Stimulated activated CD4-positive, alpha-beta T cell treated with anti-CD3 and anti-CD28 coated beads, Interleukin-4, amount 100 ng/mL, for 4 hours (primary cell): ENCODE results near the gene EHBP1L1.
"Not testable (repeated sequence)": the region's sequence is repeated elsewhere in the genome, so short reads cannot be mapped to it uniquely, and the experiment has no call there.

ENCODE experiments used
- DNase-seq, 2 experiments: peaks; one replicate each; pipeline ENCODE4 v3.0.0-alpha.2; 2020

EHBP1L1 gene

DNA sequence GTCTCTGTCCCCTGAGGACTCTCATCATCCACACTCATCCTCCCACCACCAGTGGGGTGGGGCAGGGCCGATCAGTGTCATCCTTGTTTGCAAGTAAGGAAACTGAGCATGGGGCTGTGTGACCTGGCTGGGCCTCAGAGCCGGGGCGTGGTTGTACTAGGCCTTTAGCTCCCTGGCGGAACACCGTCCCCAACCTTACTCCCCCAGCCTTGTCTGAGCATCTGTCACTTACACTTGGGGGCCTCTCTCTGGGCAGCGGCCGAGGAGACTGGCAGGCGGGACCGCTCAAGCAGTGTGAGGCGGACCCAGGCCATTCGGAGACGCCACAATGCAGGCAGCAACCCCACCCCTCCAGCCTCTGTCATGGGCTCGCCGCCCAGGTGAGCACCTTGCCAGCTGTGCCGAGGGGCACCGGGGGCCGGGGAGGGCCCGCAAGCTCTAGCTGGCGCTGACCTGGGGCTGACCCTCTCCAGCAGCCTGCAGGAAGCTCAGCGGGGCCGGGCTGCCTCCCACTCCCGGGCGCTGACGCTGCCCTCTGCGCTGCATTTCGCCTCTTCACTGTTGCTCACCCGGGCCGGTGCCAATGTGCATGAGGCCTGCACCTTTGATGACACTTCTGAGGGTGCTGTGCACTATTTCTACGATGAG lies 43.6 kb downstream of the EHBP1L1 start:
- DNase-seq, result no peak

DNA sequence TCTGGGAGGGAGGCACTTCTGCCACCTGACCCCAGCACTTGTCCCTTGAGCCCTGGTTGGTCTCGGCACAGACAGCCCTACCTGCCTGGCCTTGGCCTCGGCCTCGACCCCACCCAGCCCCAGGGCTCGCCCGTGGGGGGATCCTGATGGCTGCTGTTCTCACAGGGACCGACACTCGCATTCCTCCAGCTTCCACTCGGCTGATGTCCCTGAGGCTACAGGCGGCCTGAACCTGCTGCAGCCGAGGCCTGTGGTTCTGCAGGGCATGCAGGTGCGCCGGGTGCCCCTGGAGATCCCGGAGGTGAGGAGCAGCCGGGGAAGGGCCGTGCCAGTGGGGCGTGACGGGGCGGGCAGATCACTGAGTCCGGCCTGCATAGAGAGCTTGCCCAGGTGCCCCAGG lies 44.8 kb downstream of the EHBP1L1 start:
- no peak for DNase-seq

DNA sequence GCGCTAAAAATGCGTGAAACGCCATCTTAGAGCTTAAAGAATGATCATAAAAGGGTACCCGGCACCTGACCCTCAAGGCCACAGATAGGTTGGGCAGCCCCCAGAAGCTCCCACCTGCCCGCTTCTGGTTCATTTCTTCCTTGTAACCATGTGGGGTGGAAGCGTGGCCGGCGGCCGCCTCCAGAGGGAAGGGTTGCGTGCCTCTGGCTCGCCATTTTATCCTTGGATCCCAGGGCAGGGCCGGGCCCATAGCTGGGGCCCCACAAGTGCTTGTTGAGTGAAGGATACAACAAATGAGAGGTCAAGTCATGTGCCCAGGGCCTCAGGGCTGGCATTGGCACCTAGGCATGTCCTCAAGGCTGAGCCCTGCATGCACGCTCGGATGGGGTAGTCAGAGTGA lies 45.6 kb downstream of the EHBP1L1 start:
- DNase-seq, result no peak

DNA sequence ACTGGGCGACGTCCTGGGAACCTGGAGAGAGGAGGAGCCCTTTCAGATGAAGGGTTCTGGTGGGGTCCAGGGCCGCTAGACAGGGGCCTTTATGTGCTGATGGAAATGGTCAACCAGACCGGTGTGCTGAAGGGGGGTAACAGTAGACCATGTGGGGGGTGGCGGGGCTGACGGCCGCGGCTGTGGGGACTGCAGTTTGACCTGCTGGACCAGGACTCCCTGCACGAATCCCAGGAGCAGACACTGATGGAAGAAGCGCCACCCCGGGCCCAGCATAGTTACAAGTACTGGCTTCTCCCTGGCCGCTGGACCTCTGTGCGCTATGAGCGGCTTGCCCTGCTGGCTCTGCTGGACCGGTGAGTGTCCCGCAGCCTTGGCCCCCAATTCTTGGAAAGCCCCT lies 46.2 kb downstream of the EHBP1L1 start:
- no peak for DNase-seq

DNA sequence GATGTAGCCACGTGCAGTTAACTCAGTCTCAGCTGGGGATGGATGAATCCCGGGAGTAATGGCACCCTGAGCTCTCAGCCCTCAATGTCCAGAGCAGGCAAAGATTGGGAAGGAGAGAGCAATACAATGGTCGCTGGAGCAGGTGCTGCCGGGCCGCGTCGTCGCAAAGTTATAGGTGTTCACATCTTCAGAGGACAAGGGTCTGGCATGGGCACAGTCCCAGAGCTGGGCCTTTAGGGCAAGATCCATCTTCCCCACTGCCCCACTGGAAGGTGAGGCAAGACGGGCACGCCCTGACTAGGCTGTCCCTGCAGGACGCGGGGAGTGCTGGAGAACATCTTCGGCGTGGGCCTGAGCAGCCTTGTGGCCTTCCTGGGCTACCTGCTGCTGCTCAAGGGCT lies 47.3 kb downstream of the EHBP1L1 start:
- DNase-seq, result no peak

DNA sequence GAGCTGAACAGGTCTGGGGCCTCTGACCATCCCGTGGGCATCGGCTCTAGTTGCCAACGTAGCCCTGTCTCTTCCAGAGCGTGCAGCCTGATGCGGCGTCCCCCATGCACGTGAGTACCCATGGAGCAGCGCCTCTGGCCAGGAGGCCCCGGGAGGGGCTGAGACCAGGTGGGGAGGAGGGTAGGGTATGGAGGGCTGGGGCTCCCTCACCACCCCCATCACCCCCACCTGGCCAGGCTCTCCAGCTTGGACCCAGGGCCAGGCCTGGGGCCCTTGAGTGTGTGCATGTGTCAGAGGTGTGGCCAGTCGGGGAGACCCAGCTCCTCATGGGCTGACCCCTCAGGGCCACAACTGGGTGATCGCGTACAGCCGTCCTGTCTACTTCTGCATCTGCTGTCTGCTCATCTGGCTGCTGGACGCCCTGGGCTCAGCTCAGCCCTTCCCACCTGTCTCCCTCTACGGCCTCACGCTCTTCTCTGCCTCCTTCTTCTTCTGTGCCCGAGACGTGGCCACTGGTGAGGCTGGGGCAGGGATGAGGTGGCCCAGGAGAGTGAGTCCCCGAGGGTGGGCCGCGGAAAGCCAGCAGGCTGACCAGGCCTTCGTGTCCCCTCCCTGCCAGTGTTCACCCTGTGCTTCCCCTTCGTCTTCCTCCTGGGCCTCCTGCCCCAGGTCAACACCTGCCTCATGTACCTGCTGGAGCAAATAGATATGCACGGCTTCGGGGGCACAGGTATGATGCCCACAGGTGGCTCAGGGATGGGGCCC lies 48.2 kb downstream of the EHBP1L1 start:
- no peak for DNase-seq

DNA sequence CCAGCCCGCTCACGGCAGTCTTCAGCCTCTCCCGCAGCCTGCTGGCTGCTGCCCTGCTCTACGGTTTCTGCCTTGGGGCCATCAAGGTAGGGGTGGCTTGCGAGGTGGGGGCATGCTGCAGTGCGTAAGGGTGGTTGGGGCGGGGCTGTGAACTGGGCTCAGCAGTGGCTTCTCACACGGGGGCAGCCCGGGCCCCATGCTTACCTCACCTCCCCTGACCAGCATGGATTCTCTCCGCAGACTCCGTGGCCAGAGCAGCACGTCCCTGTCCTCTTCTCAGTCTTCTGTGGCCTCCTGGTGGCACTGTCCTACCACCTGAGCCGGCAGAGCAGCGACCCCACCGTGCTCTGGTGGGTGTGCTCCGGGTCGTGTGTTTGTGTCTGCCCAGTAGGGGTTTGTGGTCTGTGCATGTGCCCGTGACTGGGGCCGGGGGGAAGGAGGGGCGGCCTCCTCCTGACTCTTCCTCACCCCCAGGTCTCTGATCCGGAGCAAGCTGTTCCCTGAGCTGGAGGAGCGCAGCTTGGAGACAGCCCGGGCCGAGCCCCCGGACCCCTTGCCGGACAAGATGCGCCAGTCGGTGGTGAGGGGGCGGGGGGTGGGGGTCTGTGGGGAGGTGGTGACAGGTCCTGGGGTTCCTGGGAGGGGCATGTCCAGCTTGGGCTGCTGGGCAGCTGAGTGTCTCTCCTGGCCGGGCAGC lies 49.2 kb downstream of the EHBP1L1 start:
- DNase-seq, result no peak

DNA sequence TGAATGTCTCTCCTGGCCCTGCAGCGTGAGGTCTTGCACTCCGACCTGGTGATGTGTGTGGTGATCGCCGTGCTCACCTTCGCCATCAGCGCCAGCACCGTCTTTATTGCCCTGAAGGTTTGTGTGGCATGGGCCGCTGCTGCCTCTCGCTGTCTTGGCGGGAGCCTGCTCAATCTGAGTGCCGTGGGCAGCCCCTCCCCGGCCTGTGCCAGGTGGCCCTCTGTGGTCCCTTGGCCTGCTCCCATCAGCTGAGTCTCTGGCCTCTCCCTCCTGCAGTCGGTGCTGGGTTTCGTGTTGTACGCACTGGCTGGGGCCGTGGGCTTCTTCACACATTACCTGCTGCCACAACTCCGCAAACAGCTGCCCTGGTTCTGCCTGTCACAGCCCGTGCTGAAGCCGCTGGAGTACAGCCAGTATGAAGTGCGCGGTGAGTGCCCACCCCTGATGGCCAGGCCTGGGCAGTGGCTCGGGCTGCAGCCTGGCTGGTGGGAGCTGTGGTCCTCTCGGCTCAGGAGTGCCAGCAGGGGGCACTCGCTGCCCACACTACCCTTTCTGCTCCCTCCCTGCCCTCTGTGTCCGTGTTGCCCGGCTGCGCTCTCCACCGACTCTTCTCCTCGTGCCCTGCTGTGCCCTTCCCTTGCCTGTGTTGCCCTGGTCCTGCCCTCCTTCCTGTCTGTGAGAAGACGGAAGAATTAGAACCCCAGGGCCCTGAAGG lies 49.9 kb downstream of the EHBP1L1 start:
- DNase-seq, result peak in 1 of 2 experiments; percentile 43

DNA sequence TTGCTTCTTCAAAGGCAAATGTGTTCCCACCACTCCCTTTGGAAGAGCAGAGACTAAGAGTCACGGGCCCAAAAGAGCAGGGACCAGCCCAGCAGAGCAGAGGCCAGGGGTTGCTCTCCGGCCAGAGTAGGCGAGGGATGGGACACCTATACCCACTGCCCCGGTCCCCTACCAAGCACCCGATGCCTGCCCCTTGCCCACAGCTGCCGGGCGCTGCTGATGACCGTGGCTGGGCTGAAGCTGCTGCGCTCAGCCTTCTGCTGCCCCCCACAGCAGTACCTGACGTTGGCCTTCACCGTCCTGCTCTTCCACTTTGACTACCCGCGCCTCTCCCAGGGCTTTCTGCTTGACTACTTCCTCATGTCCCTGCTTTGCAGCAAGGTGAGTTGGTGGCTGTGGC lies 51.3 kb downstream of the EHBP1L1 start:
- no peak for DNase-seq

DNA sequence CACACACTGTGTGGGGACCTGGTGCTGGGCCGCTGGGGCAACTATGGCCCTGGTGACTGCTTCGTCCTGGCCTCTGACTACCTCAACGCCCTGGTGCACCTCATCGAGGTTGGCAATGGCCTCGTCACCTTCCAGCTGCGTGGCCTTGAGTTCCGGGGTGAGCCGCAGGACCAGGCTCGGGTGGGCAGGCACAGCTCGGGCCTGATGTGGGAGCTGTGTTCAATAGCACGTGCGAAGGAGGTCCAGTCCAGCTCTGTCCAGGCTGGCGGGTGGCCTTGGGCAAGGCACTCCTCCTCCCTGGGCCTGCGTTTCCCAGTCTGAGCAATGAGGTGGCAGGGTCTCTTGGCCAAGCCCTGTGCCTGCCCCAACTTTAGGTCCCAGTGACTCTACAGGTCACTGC lies 53.7 kb downstream of the EHBP1L1 start:
- no peak for DNase-seq

DNA sequence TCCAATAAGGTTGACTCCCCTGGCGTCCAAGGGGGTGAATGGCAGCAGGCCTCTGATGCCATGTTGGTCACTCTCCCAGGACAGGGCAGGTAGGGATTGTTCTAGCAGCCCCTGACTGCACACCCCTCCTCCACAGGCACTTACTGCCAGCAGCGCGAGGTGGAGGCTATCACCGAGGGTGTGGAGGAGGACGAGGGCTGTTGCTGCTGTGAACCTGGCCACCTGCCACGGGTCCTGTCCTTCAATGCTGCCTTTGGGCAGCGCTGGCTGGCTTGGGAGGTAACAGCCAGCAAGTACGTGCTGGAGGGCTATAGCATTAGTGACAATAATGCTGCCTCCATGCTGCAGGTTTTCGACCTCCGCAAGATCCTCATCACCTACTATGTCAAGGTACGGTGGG lies 54.4 kb downstream of the EHBP1L1 start:
- DNase-seq, result no peak

DNA sequence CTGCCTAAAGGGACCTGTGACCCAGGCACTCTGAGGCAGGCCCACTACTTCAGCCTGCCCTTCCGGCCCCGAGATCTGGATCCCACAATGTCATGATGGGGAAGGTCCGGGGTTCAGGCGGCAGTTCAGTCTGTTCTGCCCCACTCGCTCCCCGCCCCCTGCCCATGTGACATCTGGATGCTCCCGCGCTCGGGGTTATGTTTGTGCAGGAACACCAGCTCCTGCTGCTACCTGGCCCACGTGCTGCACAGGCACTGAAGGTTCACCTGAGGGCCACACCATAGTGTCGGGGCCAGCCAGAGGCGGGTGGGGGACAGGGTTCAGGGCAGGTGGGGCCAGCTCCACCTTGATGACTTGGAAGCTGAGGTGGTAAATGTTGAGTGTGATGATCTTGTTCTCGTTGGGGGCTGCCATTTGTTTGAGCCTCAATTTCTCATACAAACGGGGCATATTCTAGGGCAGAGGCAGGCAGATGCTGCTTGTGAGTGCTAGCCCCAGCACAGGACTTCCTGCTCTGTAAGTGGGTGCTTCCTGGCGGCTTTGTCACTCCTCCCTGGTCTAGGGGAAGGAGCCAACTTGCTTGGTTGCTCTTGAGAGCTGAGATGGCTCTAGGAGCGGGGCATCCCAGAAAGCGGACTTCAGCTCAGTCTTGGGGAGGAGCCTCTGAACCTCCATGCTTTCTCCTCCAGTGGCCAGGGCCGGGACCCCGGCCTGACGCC lies 57.7 kb downstream of the EHBP1L1 start:
- no peak for DNase-seq

DNA sequence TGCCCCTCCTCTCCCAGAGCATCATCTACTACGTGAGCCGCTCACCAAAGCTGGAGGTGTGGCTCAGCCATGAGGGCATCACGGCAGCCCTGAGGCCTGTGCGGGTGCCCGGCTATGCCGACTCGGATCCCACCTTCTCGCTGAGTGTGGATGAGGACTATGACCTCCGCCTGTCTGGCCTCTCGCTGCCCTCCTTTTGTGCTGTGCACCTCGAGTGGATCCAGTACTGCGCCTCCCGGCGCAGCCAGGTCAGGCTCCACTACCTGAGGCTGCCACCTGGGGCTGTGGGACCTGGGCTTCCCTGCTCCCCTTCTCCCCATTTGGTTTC lies 58.2 kb downstream of the EHBP1L1 start:
- no peak for DNase-seq

DNA sequence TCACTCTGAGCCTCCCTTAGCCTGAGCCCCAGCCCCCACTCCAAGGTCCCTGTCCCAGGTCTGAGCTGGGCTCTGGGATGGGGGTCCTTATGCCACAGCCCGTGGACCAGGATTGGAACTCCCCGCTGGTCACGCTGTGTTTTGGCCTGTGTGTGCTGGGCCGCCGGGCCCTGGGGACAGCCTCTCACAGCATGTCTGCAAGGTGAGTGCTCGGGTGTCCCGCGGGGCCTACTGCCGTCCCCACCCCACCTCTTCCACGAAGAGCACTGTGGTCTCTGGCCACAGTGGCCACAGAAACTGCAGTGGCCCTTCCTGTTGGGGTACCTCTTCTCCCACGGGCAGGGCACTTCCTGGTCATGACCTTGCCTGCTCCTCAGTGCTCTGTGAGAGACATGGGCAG lies 58.6 kb downstream of the EHBP1L1 start:
- no peak for DNase-seq

DNA sequence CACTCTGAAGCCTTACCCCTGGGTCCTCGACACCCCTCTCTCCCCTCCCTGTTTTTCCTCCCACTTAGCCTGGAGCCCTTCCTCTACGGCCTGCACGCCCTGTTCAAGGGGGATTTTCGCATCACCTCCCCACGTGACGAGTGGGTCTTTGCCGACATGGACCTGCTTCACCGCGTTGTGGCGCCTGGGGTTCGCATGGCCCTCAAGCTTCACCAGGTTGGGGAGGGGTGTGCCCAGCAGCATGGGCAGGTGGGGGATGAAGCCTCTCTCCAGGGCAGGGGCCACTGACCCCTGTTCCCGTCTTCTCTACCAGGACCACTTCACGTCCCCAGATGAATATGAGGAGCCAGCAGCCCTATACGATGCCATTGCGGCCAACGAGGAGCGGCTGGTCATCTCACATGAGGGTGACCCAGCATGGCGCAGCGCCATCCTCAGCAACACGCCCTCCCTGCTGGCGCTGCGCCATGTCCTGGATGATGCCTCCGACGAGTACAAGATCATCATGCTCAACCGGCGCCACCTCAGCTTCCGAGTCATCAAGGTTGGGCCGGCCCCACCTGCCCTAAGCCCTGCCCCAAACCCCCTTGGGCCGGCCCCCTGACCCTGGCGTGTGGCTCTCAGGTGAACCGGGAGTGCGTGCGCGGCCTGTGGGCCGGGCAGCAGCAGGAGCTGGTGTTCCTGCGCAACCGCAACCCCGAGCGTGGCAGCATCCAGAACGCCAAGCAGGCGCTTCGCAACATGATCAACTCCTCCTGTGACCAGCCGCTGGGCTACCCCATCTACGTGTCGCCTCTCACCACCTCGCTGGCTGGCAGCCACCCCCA lies 59.3 kb downstream of the EHBP1L1 start:
- no peak for DNase-seq

DNA sequence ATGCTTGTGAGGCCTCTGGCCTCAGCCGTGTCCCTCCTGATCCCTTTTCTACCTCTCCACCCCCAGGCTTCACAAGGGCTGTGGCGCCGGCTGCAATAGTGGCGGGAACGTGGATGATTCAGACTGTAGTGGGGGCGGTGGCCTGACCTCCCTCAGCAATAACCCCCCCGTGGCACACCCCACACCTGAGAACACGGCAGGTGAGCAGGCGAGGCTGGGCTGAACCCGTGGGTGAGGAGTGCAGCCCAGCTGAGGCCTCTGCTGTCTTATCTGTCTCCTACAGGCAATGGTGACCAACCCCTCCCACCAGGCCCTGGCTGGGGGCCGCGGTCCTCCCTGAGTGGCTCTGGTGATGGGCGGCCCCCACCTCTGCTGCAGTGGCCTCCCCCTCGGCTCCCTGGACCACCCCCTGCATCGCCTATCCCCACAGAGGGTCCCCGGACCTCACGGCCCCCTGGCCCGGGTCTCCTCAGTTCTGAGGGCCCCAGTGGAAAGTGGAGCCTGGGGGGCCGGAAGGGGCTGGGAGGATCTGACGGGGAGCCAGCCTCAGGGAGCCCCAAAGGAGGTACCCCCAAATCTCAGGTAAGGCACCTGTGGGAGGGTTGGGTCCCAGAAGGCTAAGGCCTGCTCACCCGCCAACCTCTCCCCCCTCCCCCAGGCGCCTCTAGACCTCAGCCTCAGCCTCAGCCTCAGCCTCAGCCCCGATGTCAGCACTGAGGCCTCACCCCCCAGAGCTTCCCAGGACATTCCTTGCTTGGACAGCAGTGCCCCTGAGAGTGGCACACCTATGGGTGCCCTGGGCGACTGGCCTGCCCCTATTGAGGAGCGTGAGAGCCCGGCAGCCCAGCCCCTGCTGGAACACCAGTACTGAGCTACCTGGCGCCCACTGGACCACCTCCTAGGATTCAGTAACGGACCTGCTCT lies 60.5 kb downstream of the EHBP1L1 start:
- DNase-seq, result no peak

DNA sequence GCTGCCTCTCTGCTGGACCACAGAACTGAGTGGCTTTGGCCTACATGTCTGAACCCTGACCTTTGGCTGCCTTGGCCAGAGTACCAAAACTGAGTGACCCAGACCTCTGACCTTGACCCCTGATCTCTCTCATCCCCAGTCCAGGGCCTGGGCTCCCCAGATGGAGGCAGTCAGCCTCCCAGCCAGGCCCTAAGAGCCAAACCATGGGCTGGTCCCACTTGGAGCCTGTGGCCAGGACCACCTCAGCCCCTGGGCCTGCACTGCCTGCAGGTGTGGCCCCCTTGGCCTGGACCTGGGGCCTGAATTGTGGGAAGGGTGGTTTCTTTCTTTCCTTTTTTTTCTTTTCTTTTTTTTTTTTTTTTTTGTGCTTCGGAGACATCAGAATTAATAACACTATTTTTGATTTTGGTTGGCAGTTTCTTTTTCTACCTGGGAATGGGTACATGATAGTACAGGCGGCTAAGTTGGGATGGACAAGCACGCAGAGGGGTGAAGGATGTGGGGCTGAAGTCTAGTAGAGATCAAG lies 61.2 kb downstream of the EHBP1L1 start:
- no peak for DNase-seq

DNA sequence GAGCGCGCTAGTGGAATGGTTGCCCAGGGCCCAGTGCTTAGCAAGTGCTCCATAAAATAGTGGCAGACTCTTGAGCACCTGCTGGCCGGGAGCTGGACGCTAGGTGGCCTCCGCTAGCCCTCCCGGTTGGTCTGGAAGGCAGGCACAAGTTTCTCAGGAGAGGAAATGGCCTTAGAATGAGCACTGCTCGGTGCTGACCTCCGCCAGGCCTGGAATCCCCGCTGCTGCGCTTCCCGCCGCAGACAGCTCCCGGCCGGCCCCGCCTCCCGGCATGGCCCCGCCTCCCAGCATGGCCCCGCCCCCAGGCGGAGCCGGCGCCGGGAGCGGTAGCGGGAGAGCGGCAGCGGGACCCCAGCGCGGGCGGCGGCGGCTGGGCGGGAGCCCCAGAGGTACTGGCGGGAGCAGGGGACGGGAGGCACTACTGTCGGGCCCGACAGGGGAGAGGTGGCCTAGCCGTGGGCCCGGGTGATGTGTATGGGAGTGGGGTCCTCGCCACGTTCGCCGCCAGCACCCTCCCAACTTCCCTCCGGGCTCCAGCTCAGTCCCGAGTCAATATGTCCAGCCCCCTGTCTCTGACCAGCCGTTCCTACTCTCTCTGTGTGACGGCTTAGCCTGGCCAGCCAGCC lies 62.1 kb downstream of the EHBP1L1 start, which contains the start of gene SIPA1:
SIPA1 (plus strand) TSS at position 308 of the 626 bp plus-strand sequence. CDS start 2,821 bp downstream, outside the sequence.
- DNase-seq, result peak; percentile 58 to 75

DNA sequence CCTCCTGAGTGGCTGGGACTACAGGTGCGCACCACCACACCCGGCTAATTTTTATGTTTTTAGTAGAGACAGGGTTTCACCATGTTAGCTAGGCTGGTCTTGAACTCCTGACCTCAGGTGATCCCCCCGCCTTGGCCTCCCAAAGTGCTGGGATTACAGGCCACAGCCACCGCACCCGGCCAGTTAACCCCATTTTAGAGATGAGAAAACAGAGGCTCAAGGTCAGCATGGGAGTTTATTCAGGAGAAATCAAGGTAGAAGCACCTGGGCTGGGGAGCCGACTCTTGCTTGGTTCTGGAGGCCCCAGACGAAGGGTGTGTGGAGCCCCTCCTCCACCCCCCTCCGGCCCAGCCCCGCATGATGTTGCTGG lies 63.4 kb downstream of the EHBP1L1 start:
- DNase-seq, result not testable (repeated sequence)
